Endothelial cell of umbilical vein (primary cell): ENCODE results near the gene PLPP3. TPM values are rescaled to one million over a fixed set of nuclear protein-coding genes. Genes with fewer than 3 reads are reported as not detected.

Experiments used
- BruUV-seq: library from RNA; stranded (reverse); fragments of 400-500 nt; replicated peaks from 2 replicates; lab custom pipeline; 2021; lab: Mats Ljungman, UMichigan
- CTCF ChIA-PET: fragments of 300-600, 350-600 bp; sonication (Branson Sonifier 250); formaldehyde crosslinking; loops from one replicate; lab custom pipeline; 2021; ENCODE audit warnings: antibody characterized with exemption, inconsistent platforms; lab: Charles Lee
- POLR2A ChIA-PET: fragments of 300-600, 350-600 bp; sonication (Branson Sonifier 250); formaldehyde crosslinking; loops from one replicate; lab custom pipeline; 2021; ENCODE audit warnings: antibody characterized with exemption, inconsistent platforms; lab: Charles Lee
- DNase-seq: peaks from one replicate; pipeline ENCODE4 v3.0.0-alpha.2; 2011; ENCODE audit warnings: low read depth, low spot score
- FAIRE-seq: peaks from 2 replicates; lab custom pipeline; 2011; peaks lifted over from hg19 to GRCh38; lab: Jason Lieb, UNC
- H2AFZ ChIP-seq: 2 replicates; pipeline ENCODE4 v1.6.0; 2012; ENCODE audit warnings: low read depth, low read length, control low read depth, inconsistent platforms
- H3K27ac ChIP-seq: 2 replicates; pipeline ENCODE4 v1.5.1; 2011; ENCODE audit warnings: low read depth, mild to moderate bottlenecking, control low read depth, low read length, moderate library complexity; ENCODE audit not compliant: insufficient read depth
- H3K27me3 ChIP-seq, 2 experiments: 2 replicates each; pipeline versions ENCODE4 v1.6.0 to v1.6.1; 2011; ENCODE audit warnings: low read length in 2 of 2, mixed read lengths in 1 of 2; ENCODE audit not compliant: control insufficient read depth in 2 of 2, insufficient read depth in 2 of 2
- H3K36me3 ChIP-seq, 2 experiments: 2 replicates in 1 of 2; 3 replicates in 1 of 2; pipeline ENCODE4 v1.5.1; 2011; ENCODE audit warnings: low read length in 2 of 2, mild to moderate bottlenecking in 1 of 2, moderate library complexity in 1 of 2; ENCODE audit not compliant: control insufficient read depth in 2 of 2, insufficient read depth in 2 of 2; ENCODE audit errors: extremely low read depth in 1 of 2
- H3K4me1 ChIP-seq: 3 replicates; pipeline ENCODE4 v1.5.1; 2011; ENCODE audit warnings: mild to moderate bottlenecking, low read length; ENCODE audit not compliant: control insufficient read depth, insufficient read depth; ENCODE audit errors: extremely low read depth
- H3K4me2 ChIP-seq: 2 replicates; pipeline ENCODE4 v1.6.1; 2011; ENCODE audit warnings: low read length, control low read depth, mixed read lengths; ENCODE audit not compliant: insufficient read depth
- H3K4me3 ChIP-seq, 3 experiments: fragments of 200-600 bp in 1 of 3; sonication (generic), shearing (Covaris generic) in 1 of 3; replicated peaks in 1 of 3; 2 replicates each; pipeline ENCODE4 v1.5.1; 2011 to 2016; ENCODE audit warnings: control low read depth in 3 of 3, low read length in 3 of 3, mild to moderate bottlenecking in 2 of 3, inconsistent platforms in 1 of 3, low read depth in 1 of 3, moderate library complexity in 1 of 3; ENCODE audit not compliant: insufficient read depth in 1 of 3
- H3K79me2 ChIP-seq: 2 replicates; pipeline ENCODE4 v1.6.0; 2012; ENCODE audit warnings: low read length, inconsistent platforms; ENCODE audit not compliant: control insufficient read depth, insufficient read depth
- H3K9ac ChIP-seq: replicated peaks from 2 replicates; pipeline ENCODE3; 2011; ENCODE audit warnings: low read length, control low read depth; ENCODE audit not compliant: insufficient read depth; ENCODE audit errors: extremely low read depth
- H3K9me1 ChIP-seq: replicated peaks from 3 replicates; pipeline ENCODE4 v1.6.0; 2011; ENCODE audit warnings: mild to moderate bottlenecking, low read length; ENCODE audit not compliant: control insufficient read depth, insufficient read depth; ENCODE audit errors: extremely low read depth
- H3K9me3 ChIP-seq: replicated peaks from 2 replicates; pipeline ENCODE4 v1.5.1; 2012; ENCODE audit warnings: low read length, inconsistent platforms; ENCODE audit not compliant: control insufficient read depth, insufficient read depth
- H4K20me1 ChIP-seq: replicated peaks from 2 replicates; pipeline ENCODE3; 2011; ENCODE audit warnings: mild to moderate bottlenecking, low read length; ENCODE audit not compliant: control insufficient read depth, insufficient read depth; ENCODE audit errors: extremely low read depth
- CTCF ChIP-seq, 2 donors: IDR thresholded peaks; 1 replicate in 1 of 2; 2 replicates in 1 of 2; pipeline ENCODE4 v1.5.1; 2011; ENCODE audit warnings: low read length in 2 of 2, mild to moderate bottlenecking in 2 of 2, moderate library complexity in 2 of 2, control low read depth in 1 of 2, inconsistent platforms in 1 of 2, low read depth in 1 of 2; ENCODE audit not compliant: insufficient read depth in 1 of 2; ENCODE audit errors: extremely low read depth in 1 of 2
- EZH2 ChIP-seq: IDR thresholded peaks from 2 replicates; pipeline ENCODE4 v1.6.1; 2012; ENCODE audit warnings: borderline replicate concordance, low read depth, mild to moderate bottlenecking, moderate library complexity, low read length, inconsistent platforms; ENCODE audit not compliant: severe bottlenecking
- FOS ChIP-seq: IDR thresholded peaks from 2 replicates; pipeline ENCODE4 v1.6.1; 2011; ENCODE audit warnings: mild to moderate bottlenecking, low read length, moderate library complexity, borderline replicate concordance; ENCODE audit not compliant: insufficient read depth
- GATA2 ChIP-seq: IDR thresholded peaks from 2 replicates; pipeline ENCODE4 v1.7.0; 2011; ENCODE audit warnings: low read depth, mild to moderate bottlenecking, moderate library complexity, mixed read lengths, low read length; ENCODE audit not compliant: insufficient read length, insufficient read depth
- JUN ChIP-seq: IDR thresholded peaks from 2 replicates; pipeline ENCODE4 v1.6.1; 2011; ENCODE audit warnings: borderline replicate concordance, low read depth; ENCODE audit not compliant: insufficient read length, insufficient read depth
- MAX ChIP-seq: IDR thresholded peaks from 2 replicates; pipeline ENCODE4 v1.6.1; 2011; ENCODE audit not compliant: insufficient read depth, insufficient read length
- MYC ChIP-seq: IDR thresholded peaks from one replicate; pipeline ENCODE4 v1.6.1; 2011; ENCODE audit warnings: mild to moderate bottlenecking, low read depth, low read length
- POLR2A ChIP-seq: IDR thresholded peaks from 2 replicates; pipeline ENCODE4 v1.6.1; 2012; ENCODE audit warnings: low read depth, mild to moderate bottlenecking, control low read depth, low read length
- POLR2AphosphoS5 ChIP-seq: IDR thresholded peaks from 2 replicates; pipeline ENCODE4 v1.6.1; 2012; ENCODE audit warnings: low read depth, mild to moderate bottlenecking, control low read depth, low read length, moderate library complexity; ENCODE audit not compliant: insufficient read depth
- dilution Hi-C: fragments of 300-500 bp; cut with MboI; formaldehyde crosslinking; loops from one replicate; pipeline ENCODE4 v1.15.0; 2019; ENCODE audit warnings: low sequenced_read_pairs; ENCODE audit not compliant: extremely low pct_ligation_motif_present
- intact Hi-C: fragments of 100-400 bp; cut with micrococcal nuclease; formaldehyde crosslinking; loops from one replicate; pipeline ENCODE4 v1.10.0; 2022
- polyA plus RNA-seq, 4 experiments: library from polyadenylated mRNA; depleted of rRNA in 3 of 4; stranded (reverse) in 3 of 4; unstranded in 1 of 4; fragments of >200 nt; gene quantifications; 2 replicates each; pipeline versions ENCODE4 v1.2.1 to v1.2.3, GENCODE V29; 2011 to 2012; ENCODE audit warnings: missing spikeins in 1 of 4
- total RNA-seq: library from RNA; stranded (reverse); gene quantifications from 2 replicates; pipeline ENCODE4 v1.2.3, GENCODE V29; 2021

Gene PLPP3
- total and polyA plus RNA-seq, 2 donors (not counting 3 experiments of a cell fraction or from before 2014, with no cell fraction given) = 11.3 to 14.1 TPM

GRCh38 chr1:56495538-56495937 is 83.8 kb downstream of the PLPP3 start:
- no peak for DNase-seq

GRCh38 chr1:56494306-56494705 is 85.1 kb downstream of the PLPP3 start:
- POLR2A ChIA-PET = no interaction called here
- no peaks in the 10 kb centered on the region for H3K27me3 ChIP-seq
- no peak overlapping the region for H3K9ac ChIP-seq
- no peak overlapping the region for H3K4me3 ChIP-seq
- no peak overlapping the region for H3K27ac ChIP-seq
- H3K36me3 ChIP-seq = peaks cover 0 to 2% of the 10 kb centered on the region in 2 experiments
- CTCF ChIA-PET = interaction anchor here (1.0 kb wide), 2 partner anchors 37 to 84 kb away, joined by 4 read pairs; no protein-coding TSS in a partner anchor
- DNase-seq (no peak), FAIRE-seq (no peak)
- H3K9me1 ChIP-seq = no peaks in the 10 kb centered on the region
- BruUV-seq = no TSS peak
- TF ChIP-seq MAX (no peak), GATA2 (no peak), CTCF (IDR thresholded peaks at IDR 0.05; ENCODE audit: extremely low read depth in 1 of 2, insufficient read depth in 1 of 2, low read depth in 1 of 2, low read length in 2 of 2) (no peak), POLR2A (no peak), JUN (no peak), POLR2AphosphoS5 (no peak), MYC (no peak), EZH2 (no peak), FOS (no peak)
- peaks cover 36% of the 10 kb centered on the region for H3K4me1 ChIP-seq
- dilution Hi-C loops = no loop called here
- intact Hi-C loops = loop anchor here (5.0 kb wide), 1 partner anchor 192 kb away; no protein-coding TSS in a partner anchor
- H3K4me2 ChIP-seq = no peak overlapping the region
- H2AFZ ChIP-seq = no peak overlapping the region
- H3K79me2 ChIP-seq = no peaks in the 10 kb centered on the region
- no peaks in the 10 kb centered on the region for H4K20me1 ChIP-seq
- no peaks in the 10 kb centered on the region for H3K9me3 ChIP-seq

More at GRCh38 chr1:56495538-56495937, 83.8 kb downstream of the PLPP3 start:
- Histone ChIP-seq H3K9me3 (no peaks in the 10 kb centered on the region), H2AFZ (no peak overlapping the region), H3K4me2 (no peak overlapping the region), H3K27ac (no peak overlapping the region), H3K27me3 (no peaks in the 10 kb centered on the region), H3K36me3 (peaks cover 0 to 2% of the 10 kb centered on the region in 2 experiments), H3K9ac (no peak overlapping the region), H3K9me1 (no peaks in the 10 kb centered on the region), H3K79me2 (no peaks in the 10 kb centered on the region), H4K20me1 (no peaks in the 10 kb centered on the region), H3K4me1 (peaks cover 34% of the 10 kb centered on the region), H3K4me3 (no peak overlapping the region)
- dilution Hi-C loops = no loop called here
- TF ChIP-seq GATA2 = no peak
- intact Hi-C loops = no loop called here
- ChIA-PET CTCF (interaction anchor here (1.0 kb wide), 1 partner anchor 38 kb away, joined by 4 read pairs; no protein-coding TSS in a partner anchor), POLR2A (no interaction called here)
- no peak for FAIRE-seq
- BruUV-seq = no TSS peak
